KMS-11 (cell line): ENCODE data around the gene HERC3.

Experiments
- H2AFZ ChIP-seq: fragments of 200-600 bp; sonication (generic); 2 replicates; pipeline ENCODE4 v1.6.1; 2016; ENCODE audit warnings: antibody characterized with exemption, mixed run types, low read depth
- H3K27ac ChIP-seq: fragments of 200-600 bp; sonication (generic); 2 replicates; pipeline ENCODE4 v1.6.1; 2016; ENCODE audit warnings: mild to moderate bottlenecking, mixed run types
- H3K27me3 ChIP-seq: fragments of 200-600 bp; sonication (generic); 2 replicates; pipeline ENCODE4 v1.6.1; 2017; ENCODE audit warnings: mild to moderate bottlenecking, low read depth, mixed run types, moderate library complexity; ENCODE audit not compliant: insufficient read depth
- H3K36me3 ChIP-seq: fragments of 200-600 bp; sonication (generic); 2 replicates; pipeline ENCODE4 v1.6.1; 2017; ENCODE audit warnings: mild to moderate bottlenecking, mixed run types; ENCODE audit not compliant: insufficient read depth
- H3K4me1 ChIP-seq: fragments of 200-600 bp; sonication (generic); 2 replicates; pipeline ENCODE4 v1.6.1; 2016; ENCODE audit warnings: mild to moderate bottlenecking, low read depth, mixed run types; ENCODE audit not compliant: poor library complexity, severe bottlenecking
- H3K4me2 ChIP-seq: fragments of 200-600 bp; sonication (generic); 2 replicates; pipeline ENCODE4 v1.7.0; 2016; ENCODE audit warnings: mild to moderate bottlenecking, mixed run types
- H3K4me3 ChIP-seq: fragments of 200-600 bp; sonication (generic); IDR thresholded peaks from 2 replicates; pipeline ENCODE4 v1.6.1; 2017; ENCODE audit warnings: low read depth, low read length, mixed read lengths; ENCODE audit not compliant: insufficient read depth
- H3K79me2 ChIP-seq: fragments of 200-600 bp; sonication (generic); 2 replicates; pipeline ENCODE4 v1.6.1; 2016; ENCODE audit warnings: low read depth, mixed run types; ENCODE audit not compliant: insufficient read depth
- H3K9ac ChIP-seq: fragments of 200-600 bp; sonication (generic); 2 replicates; pipeline ENCODE4 v1.6.1; 2016; ENCODE audit warnings: mild to moderate bottlenecking, mixed run types
- H4K20me1 ChIP-seq: fragments of 200-600 bp; sonication (generic); 2 replicates; pipeline ENCODE4 v1.6.1; 2016; ENCODE audit warnings: mild to moderate bottlenecking, mixed run types; ENCODE audit not compliant: insufficient read depth
- CTCF ChIP-seq: fragments of 200-600 bp; sonication (generic); conservative IDR thresholded peaks from 2 replicates; pipeline ENCODE4 v1.6.1; 2017; ENCODE audit warnings: low read depth, mild to moderate bottlenecking, antibody characterized with exemption, low read length, moderate library complexity, mixed read lengths

The HERC3 gene

GRCh38 chr4:88735564-88735963 lies 143.3 kb downstream of the HERC3 start:
- Histone ChIP-seq H3K4me2 (no peak overlapping the region), H2AFZ (no peak overlapping the region), H3K27me3 (no peaks in the 10 kb centered on the region), H3K27ac (no peak overlapping the region), H3K4me1 (no peaks in the 10 kb centered on the region), H3K4me3 (no peak overlapping the region), H4K20me1 (no peaks in the 10 kb centered on the region), H3K9ac (no peak overlapping the region), H3K79me2 (no peaks in the 10 kb centered on the region), H3K36me3 (no peaks in the 10 kb centered on the region)
- no peak for TF ChIP-seq CTCF

- no peaks in the 10 kb centered on the region for H3K79me2 ChIP-seq
- H3K9ac ChIP-seq: no peak overlapping the region
- no peaks in the 10 kb centered on the region for H3K36me3 ChIP-seq
- no peaks in the 10 kb centered on the region for H4K20me1 ChIP-seq
- H2AFZ ChIP-seq: no peak overlapping the region
- H3K4me3 ChIP-seq: no peak overlapping the region
- no peak overlapping the region for H3K4me2 ChIP-seq
- TF ChIP-seq CTCF: no peak
- no peak overlapping the region for H3K27ac ChIP-seq
- H3K27me3 ChIP-seq: no peaks in the 10 kb centered on the region
- no peaks in the 10 kb centered on the region for H3K4me1 ChIP-seq
Observed at GRCh38 chr4:88736264-88736663, 144.0 kb downstream of the HERC3 start.

GRCh38 chr4:88737307-88737941 lies 145.1 kb downstream of the HERC3 start:
- no peaks in the 10 kb centered on the region for H3K27me3 ChIP-seq
- no peak overlapping the region for H3K4me3 ChIP-seq
- H3K4me1 ChIP-seq: no peaks in the 10 kb centered on the region
- no peak overlapping the region for H3K9ac ChIP-seq
- H3K27ac ChIP-seq: no peak overlapping the region
- TF ChIP-seq CTCF: no peak
- H2AFZ ChIP-seq: no peak overlapping the region
- H3K36me3 ChIP-seq: no peaks in the 10 kb centered on the region
- H4K20me1 ChIP-seq: no peaks in the 10 kb centered on the region
- H3K79me2 ChIP-seq: no peaks in the 10 kb centered on the region
- no peak overlapping the region for H3K4me2 ChIP-seq

GRCh38 chr4:88738180-88738579 lies 145.9 kb downstream of the HERC3 start:
- Histone ChIP-seq H3K79me2 (no peaks in the 10 kb centered on the region), H3K36me3 (no peaks in the 10 kb centered on the region), H3K27me3 (no peaks in the 10 kb centered on the region), H3K4me2 (no peak overlapping the region), H3K4me3 (no peak overlapping the region), H3K4me1 (no peaks in the 10 kb centered on the region), H3K27ac (no peak overlapping the region), H4K20me1 (no peaks in the 10 kb centered on the region), H2AFZ (no peak overlapping the region), H3K9ac (no peak overlapping the region)
- no peak for TF ChIP-seq CTCF
